ENCODE data around the gene SDE2. TPM values are rescaled to one million over a fixed set of nuclear protein-coding genes. Genes with fewer than 3 reads are reported as not detected.
"Not testable (repeated sequence)": the region's sequence is repeated elsewhere in the genome, so short reads cannot be mapped to it uniquely, and the experiment has no call there.

Gene SDE2
- total RNA-seq, 1 donor from 2014 or later: 21.8 TPM

GRCh38 chr1:225940385-225941151 is 58.6 kb downstream of the SDE2 start:
- no peaks in the 10 kb centered on the region for H3K36me3 ChIP-seq
- intact Hi-C loops (cut with DNase I): no loop called here
- DNase-seq (no peak), ATAC-seq (peak; percentile 6)
- no peaks in the 10 kb centered on the region for H3K9me3 ChIP-seq
- TF ChIP-seq CTCF (IDR thresholded peaks at IDR 0.05): no peak
- H3K4me3 ChIP-seq: no peak overlapping the region
- H3K4me1 ChIP-seq: peaks cover 17% of the 10 kb centered on the region
- peak overlapping the region; percentile 63 for H3K27ac ChIP-seq
- no peaks in the 10 kb centered on the region for H3K27me3 ChIP-seq

- ATAC-seq; DNase-seq; H3K27ac ChIP-seq; H3K4me3 ChIP-seq; H3K27me3 ChIP-seq; H3K9me3 ChIP-seq; H3K36me3 ChIP-seq; intact Hi-C loops (cut with DNase I): not testable (repeated sequence)
- H3K4me1 ChIP-seq: peaks cover 17% of the 10 kb centered on the region
Observed at GRCh38 chr1:225939939-225940310, 59.2 kb downstream of the SDE2 start.

GRCh38 chr1:225939097-225939938 is 59.8 kb downstream of the SDE2 start:
- H3K9me3 ChIP-seq; H3K4me3 ChIP-seq; H3K27ac ChIP-seq; H3K27me3 ChIP-seq; intact Hi-C loops (cut with DNase I); DNase-seq; H3K36me3 ChIP-seq: not testable (repeated sequence)
- peaks cover 17% of the 10 kb centered on the region for H3K4me1 ChIP-seq
- ATAC-seq: peak; percentile 40

GRCh38 chr1:225937048-225937968 is 61.8 kb downstream of the SDE2 start:
- no peak overlapping the region for H3K4me3 ChIP-seq
- no peak for TF ChIP-seq CTCF (IDR thresholded peaks at IDR 0.05)
- H3K27ac ChIP-seq: no peak overlapping the region
- DNase-seq (no peak), ATAC-seq (no peak)
- H3K9me3 ChIP-seq: no peaks in the 10 kb centered on the region
- peaks cover 17% of the 10 kb centered on the region for H3K4me1 ChIP-seq
- no peaks in the 10 kb centered on the region for H3K36me3 ChIP-seq
- intact Hi-C loops (cut with DNase I): no loop called here
- H3K27me3 ChIP-seq: no peaks in the 10 kb centered on the region

- TF ChIP-seq CTCF (IDR thresholded peaks at IDR 0.05): no peak
- H3K27ac ChIP-seq: no peak overlapping the region
- no peak for ATAC-seq
- H3K27me3 ChIP-seq: no peaks in the 10 kb centered on the region
- intact Hi-C loops (cut with DNase I): no loop called here
- H3K36me3 ChIP-seq: no peaks in the 10 kb centered on the region
- H3K4me1 ChIP-seq: peaks cover 11% of the 10 kb centered on the region
- no peak for DNase-seq
- no peaks in the 10 kb centered on the region for H3K9me3 ChIP-seq
- no peak overlapping the region for H3K4me3 ChIP-seq
Observed at GRCh38 chr1:225936523-225936922, 62.6 kb downstream of the SDE2 start.

GRCh38 chr1:225936086-225936485 is 63.1 kb downstream of the SDE2 start:
- DNase-seq; H3K4me1 ChIP-seq; ATAC-seq; H3K4me3 ChIP-seq; intact Hi-C loops (cut with DNase I); H3K27me3 ChIP-seq; H3K9me3 ChIP-seq; H3K36me3 ChIP-seq; H3K27ac ChIP-seq: not testable (repeated sequence)

Data from upper lobe of right lung (tissue), 1 donor.